Cerebellar cortex (tissue), 1 donor: ENCODE results near the gene KANK2.

Experiments used
- DNase-seq: peaks from one replicate; pipeline ENCODE4 v3.0.0-alpha.2; 2015; ENCODE audit warnings: low spot score

The KANK2 gene

GRCh38 chr19:11225815-11226214 is 28.5 kb upstream of the KANK2 start:
- DNase-seq: no peak

GRCh38 chr19:11225172-11225571 is 27.8 kb upstream of the KANK2 start:
- DNase-seq: no peak

GRCh38 chr19:11224429-11224828 is 27.1 kb upstream of the KANK2 start:
- DNase-seq: no peak

GRCh38 chr19:11223200-11223599 is 25.9 kb upstream of the KANK2 start:
- DNase-seq: no peak

- no peak for DNase-seq
Observed at GRCh38 chr19:11221082-11221598, 23.8 kb upstream of the KANK2 start.

- no peak for DNase-seq
Observed at GRCh38 chr19:11214387-11214786, 17.0 kb upstream of the KANK2 start.

GRCh38 chr19:11210656-11210928 is 13.2 kb upstream of the KANK2 start:
- no peak for DNase-seq

- DNase-seq: no peak
Observed at GRCh38 chr19:11209839-11210655, 12.7 kb upstream of the KANK2 start.

GRCh38 chr19:11208561-11209471 is 11.5 kb upstream of the KANK2 start:
- no peak for DNase-seq

GRCh38 chr19:11205939-11206570 is 8.7 kb upstream of the KANK2 start:
- no peak for DNase-seq

GRCh38 chr19:11204943-11205349 is 7.6 kb upstream of the KANK2 start:
- no peak for DNase-seq

GRCh38 chr19:11204076-11204602 is 6.8 kb upstream of the KANK2 start:
- no peak for DNase-seq

- DNase-seq: peak; percentile 50
Observed at GRCh38 chr19:11203194-11204075, 6.1 kb upstream of the KANK2 start.

- no peak for DNase-seq
Observed at GRCh38 chr19:11202488-11203193, 5.3 kb upstream of the KANK2 start.

- DNase-seq: no peak
Observed at GRCh38 chr19:11201791-11202190, 4.4 kb upstream of the KANK2 start.

GRCh38 chr19:11200931-11201330 is 3.6 kb upstream of the KANK2 start:
- DNase-seq: no peak

- no peak for DNase-seq
Observed at GRCh38 chr19:11200015-11200574, 2.8 kb upstream of the KANK2 start.

- DNase-seq: no peak
Observed at GRCh38 chr19:11199517-11199916, 2.2 kb upstream of the KANK2 start.

- no peak for DNase-seq
Observed at GRCh38 chr19:11198769-11199424, 1.6 kb upstream of the KANK2 start.

- no peak for DNase-seq
Observed at GRCh38 chr19:11198175-11198534, 810 bp upstream of the KANK2 start.
